OCI-LY7 (cell line): Measurements from ENCODE around the gene TCP11L2.

ENCODE experiments used
- EZH2phosphoT487 ChIP-seq: fragments of 200-600 bp; sonication (generic); IDR thresholded peaks from 2 replicates; pipeline ENCODE4 v1.6.1; 2018; ENCODE audit warnings: low read depth, borderline replicate concordance, mild to moderate bottlenecking, mixed run types, antibody characterized with exemption, low read length, moderate library complexity, mixed read lengths
- TF ChIP-seq, protein P1 (sequence below): fragments of 200-600 bp; sonication (generic); conservative IDR thresholded peaks from 2 replicates; pipeline ENCODE4 v1.5.1; 2014; ENCODE audit warnings: mild to moderate bottlenecking, antibody characterized with exemption, low read length, moderate library complexity, mixed read lengths

GRCh38 chr12:106280106-106280505 is 22.4 kb upstream of the TCP11L2 start:
- TF ChIP-seq, protein P1, sequence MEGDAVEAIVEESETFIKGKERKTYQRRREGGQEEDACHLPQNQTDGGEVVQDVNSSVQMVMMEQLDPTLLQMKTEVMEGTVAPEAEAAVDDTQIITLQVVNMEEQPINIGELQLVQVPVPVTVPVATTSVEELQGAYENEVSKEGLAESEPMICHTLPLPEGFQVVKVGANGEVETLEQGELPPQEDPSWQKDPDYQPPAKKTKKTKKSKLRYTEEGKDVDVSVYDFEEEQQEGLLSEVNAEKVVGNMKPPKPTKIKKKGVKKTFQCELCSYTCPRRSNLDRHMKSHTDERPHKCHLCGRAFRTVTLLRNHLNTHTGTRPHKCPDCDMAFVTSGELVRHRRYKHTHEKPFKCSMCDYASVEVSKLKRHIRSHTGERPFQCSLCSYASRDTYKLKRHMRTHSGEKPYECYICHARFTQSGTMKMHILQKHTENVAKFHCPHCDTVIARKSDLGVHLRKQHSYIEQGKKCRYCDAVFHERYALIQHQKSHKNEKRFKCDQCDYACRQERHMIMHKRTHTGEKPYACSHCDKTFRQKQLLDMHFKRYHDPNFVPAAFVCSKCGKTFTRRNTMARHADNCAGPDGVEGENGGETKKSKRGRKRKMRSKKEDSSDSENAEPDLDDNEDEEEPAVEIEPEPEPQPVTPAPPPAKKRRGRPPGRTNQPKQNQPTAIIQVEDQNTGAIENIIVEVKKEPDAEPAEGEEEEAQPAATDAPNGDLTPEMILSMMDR = no peak
- TF ChIP-seq EZH2phosphoT487 = no peak
